Vagina (tissue), 2 donors: ENCODE results near the gene NIPA2.

Source experiments
- CTCF ChIP-seq, 3 experiments: fragments of 450-650 bp in 2 of 3; fragments of 200-600 bp in 1 of 3; sonication (generic) in 1 of 3; IDR thresholded peaks; one replicate each; pipeline ENCODE4 v1.5.1; 2017 to 2019; ENCODE audit warnings: antibody characterized with exemption in 3 of 3, mild to moderate bottlenecking in 2 of 3, moderate library complexity in 2 of 3
- POLR2A ChIP-seq, 2 donors: fragments of 450-650 bp; IDR thresholded peaks; one replicate each; pipeline ENCODE4 v1.6.1; 2017; ENCODE audit warnings: antibody characterized with exemption in 2 of 2, mild to moderate bottlenecking in 2 of 2, moderate library complexity in 2 of 2
- POLR2AphosphoS5 ChIP-seq, 2 donors: sonication (generic); formaldehyde crosslinking; IDR thresholded peaks; one replicate each; pipeline ENCODE4 v1.9.0; 2017; ENCODE audit warnings: antibody characterized with exemption in 2 of 2, mild to moderate bottlenecking in 2 of 2, low read depth in 1 of 2; ENCODE audit not compliant: insufficient read depth in 1 of 2

GRCh38 chr15:22871481-22872086, 33.1 kb downstream of the NIPA2 start:
- TF ChIP-seq CTCF (IDR thresholded peaks at IDR 0.05) (no peak), POLR2AphosphoS5 (IDR thresholded peaks at IDR 0.05; ENCODE audit: insufficient read depth in 1 of 2, low read depth in 1 of 2) (no peak), POLR2A (IDR thresholded peaks at IDR 0.05) (no peak)
